HG03196 (cell line): Measurements from ENCODE around the gene GAS2.

Experiments
- ATAC-seq: cut with Tn5 transposase; IDR thresholded peaks from one replicate; pipeline ENCODE4 v1.9.1; 2021; ENCODE audit not compliant: unreplicated experiment

The GAS2 gene

DNA sequence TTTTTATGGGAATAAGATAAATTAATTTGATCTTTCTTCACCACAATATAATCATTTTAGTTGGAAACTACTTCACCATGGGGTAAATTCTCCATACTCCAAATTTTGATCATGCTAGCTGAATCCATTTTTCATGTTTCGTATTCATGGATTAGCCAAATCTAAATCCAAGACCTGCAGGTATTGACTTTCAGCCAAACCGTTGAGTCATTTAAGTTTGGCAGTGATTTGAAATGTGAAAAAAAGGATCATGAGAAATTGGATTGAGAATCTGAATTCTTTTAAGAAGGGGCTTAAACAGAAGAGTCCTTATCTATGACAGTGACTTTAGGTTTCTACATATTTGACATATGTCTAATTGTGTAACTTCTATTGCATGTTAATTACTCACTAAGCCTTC is 5.3 kb downstream of the GAS2 start:
- ATAC-seq = no peak

- ATAC-seq = no peak
These were observed 8.3 kb downstream of the GAS2 start for GRCh38 chr11:22674470-22675439.

- ATAC-seq = no peak
These were observed 10.9 kb downstream of the GAS2 start for GRCh38 chr11:22677153-22677903.

- no peak for ATAC-seq
These were observed 14.2 kb downstream of the GAS2 start for GRCh38 chr11:22680628-22681027.

- ATAC-seq = no peak
These were observed 14.9 kb downstream of the GAS2 start for GRCh38 chr11:22681281-22681812.

GRCh38 chr11:22684082-22684481 is 17.7 kb downstream of the GAS2 start:
- no peak for ATAC-seq

- ATAC-seq = no peak
These were observed 18.7 kb downstream of the GAS2 start for GRCh38 chr11:22685111-22685510.

- no peak for ATAC-seq
These were observed 22.5 kb downstream of the GAS2 start for GRCh38 chr11:22688914-22689313.

GRCh38 chr11:22690257-22690656 is 23.8 kb downstream of the GAS2 start:
- no peak for ATAC-seq

DNA sequence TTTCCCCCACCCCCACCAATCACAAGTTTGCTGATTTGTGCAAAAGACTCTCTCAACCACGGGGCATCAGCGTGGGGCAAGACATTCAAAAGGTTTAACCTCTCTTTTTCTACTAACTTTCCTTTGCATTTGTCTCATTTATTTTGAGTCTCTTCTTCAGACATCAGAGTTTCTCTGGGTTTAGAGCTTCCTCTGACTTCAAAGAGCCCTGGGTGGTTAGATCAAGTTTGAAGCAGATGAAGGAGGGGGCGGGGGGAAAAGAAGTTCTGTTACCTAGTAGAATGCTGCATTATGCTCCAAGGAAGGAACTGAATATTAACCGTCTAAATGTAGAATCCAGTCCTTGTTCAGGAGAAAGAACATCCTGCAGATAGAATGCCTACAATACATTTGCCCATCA is 24.5 kb downstream of the GAS2 start:
- ATAC-seq = no peak

DNA sequence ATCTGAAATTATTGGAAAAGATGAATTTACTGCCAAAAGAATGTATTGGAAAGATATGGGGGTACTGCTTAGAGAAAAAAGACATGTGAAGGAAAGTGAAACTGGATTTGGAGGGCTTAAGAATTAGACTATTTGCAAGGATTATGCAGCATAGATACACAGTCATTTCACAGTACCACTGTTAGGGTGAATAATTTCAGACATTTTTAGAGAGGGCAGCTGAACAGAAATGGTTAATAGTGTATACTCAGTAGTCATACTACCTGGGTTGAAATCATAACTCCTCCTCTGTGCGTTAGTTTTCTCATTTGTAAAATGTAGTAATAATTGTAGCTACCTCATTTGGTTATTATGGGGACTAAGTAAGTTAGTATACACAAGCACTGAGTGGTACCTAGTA is 33.0 kb downstream of the GAS2 start:
- ATAC-seq = no peak

DNA sequence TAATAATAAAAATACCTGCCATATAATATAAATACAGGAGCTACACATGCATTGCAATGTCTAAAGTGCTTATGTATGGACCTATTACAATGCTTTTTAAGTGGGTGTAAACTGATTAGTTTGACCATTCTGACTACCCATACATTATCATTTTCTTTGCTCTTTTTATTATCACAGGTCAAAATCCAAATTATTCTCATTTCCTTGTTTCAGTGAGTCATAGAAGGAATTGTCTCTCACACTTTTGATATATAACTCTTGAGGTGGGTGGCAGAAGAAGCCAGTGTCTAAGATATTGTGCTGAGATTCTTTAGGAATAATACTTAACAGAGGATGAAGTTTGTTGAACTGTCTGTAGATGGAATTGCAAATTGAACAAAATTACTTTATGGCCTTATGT is 35.6 kb downstream of the GAS2 start:
- no peak for ATAC-seq

GRCh38 chr11:22703040-22703439 is 36.6 kb downstream of the GAS2 start:
- no peak for ATAC-seq

DNA sequence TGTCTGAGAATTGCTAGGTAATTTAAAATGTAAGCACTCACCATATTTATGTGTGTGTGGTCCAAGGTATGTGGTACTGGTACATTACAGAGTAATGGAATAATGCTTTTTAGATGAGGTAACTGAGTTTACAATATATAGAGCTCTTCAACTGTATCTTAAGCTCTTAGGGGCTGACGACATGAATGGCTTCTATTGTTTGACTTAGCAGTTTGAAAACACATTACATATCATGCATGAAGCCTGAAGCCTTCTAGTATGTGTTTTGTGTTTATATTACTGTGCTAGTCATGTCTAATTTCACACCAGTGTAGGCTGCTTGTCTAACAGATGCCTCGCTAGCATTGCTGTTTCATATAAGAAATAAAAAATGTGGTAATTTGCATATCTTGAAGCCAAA is 37.2 kb downstream of the GAS2 start:
- no peak for ATAC-seq

DNA sequence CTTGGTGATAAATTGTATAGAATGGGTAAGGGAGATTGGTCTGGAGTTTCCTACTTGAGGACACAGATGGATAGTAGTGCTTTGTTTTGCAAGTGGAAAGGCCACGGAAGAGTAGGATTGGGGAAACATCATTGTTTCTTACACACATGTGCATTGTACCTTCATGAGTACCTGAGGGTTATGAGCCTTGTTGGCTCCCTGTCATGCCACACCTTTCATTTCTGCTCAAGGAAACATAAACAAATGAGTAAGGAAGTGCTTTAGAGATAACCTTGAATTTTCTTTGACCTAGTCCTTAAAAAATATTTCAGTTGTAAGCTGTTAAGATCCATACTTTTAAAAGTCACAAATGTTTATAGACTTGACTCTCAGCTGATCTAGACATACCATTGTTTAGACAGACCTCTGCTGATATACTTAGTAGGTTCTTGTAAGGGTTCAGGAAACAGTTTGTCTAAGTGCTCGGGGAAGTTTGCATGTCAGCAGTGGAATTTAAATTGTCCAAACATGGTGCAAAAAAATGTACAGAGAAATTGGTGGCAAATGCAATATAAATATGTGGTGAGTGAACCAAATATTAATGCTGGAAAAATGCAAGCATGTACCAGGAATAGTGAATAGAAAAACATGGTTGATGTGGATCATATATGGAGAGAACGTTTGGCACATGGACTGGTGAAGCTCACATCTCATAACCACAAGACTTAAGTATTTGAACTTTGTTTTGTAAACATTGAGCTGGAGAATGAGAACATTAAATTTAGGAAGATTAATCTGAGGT is 40.9 kb downstream of the GAS2 start:
- no peak for ATAC-seq

- no peak for ATAC-seq
These were observed 44.8 kb downstream of the GAS2 start for GRCh38 chr11:22711071-22711770.

GRCh38 chr11:22711880-22712279 is 45.5 kb downstream of the GAS2 start:
- no peak for ATAC-seq

- no peak for ATAC-seq
These were observed 46.9 kb downstream of the GAS2 start for GRCh38 chr11:22713336-22713735.

DNA sequence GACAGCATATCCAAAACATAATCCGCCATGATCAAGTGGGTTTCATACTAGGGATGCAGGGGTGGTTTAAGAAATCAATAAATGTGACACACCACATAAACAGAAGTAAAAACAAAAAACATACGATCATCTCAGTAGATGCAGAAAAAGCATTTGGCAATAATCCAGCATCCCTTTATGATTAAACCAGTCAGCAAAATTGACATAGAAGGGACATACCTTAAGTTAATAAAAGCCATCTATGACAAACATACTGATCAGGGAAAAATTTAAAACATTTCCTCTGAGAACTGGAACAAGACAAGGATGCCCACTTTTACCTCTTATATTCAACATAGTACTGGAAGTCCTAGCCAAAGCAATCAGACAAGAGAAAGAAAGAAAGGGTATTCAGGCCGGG is 49.6 kb downstream of the GAS2 start:
- ATAC-seq = no peak

DNA sequence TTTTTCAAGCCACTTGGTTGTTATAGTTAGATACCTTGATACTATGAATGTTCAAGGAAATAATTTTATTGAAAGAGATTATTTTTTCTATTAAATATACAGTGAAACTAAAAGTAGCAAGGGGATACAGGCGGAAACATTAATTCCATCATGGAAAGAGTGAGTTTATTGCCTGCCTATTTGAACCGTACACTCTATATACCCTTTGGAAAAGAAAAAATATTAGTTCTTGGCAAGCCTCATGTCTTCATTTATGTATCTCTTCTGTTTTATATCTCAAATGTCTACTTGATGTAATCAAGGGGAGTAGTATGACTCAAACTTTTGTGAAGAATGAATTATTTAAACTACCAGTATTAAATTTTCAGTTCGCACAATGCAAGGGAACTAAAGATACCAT is 54.0 kb downstream of the GAS2 start:
- ATAC-seq = no peak

DNA sequence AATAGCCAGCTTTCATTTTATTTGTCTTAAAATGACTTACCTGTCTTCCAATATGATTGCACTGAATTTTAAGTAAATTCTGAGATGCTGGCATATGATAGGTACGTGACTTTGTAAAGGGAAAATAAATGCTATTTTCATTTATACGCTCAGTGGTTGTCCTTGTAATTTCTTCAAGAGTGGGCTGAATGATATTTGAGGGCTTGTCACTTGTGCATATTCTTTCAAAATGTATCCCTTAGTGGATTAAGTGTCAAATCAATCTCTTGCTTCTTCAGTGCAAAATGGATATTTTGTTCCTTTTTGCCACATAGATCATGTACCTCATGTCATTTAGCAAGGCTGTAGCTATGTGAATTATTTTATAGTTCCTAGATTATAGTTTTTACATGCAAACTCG is 56.9 kb downstream of the GAS2 start:
- no peak for ATAC-seq
